PFSK-1 (cell line): ENCODE data around the gene SPIN1.

Experiments used
- SIN3A ChIP-seq: IDR thresholded peaks from 2 replicates; pipeline ENCODE4 v1.6.1; 2012; ENCODE audit warnings: mild to moderate bottlenecking, low read length, moderate library complexity, borderline replicate concordance; ENCODE audit not compliant: insufficient read depth
- TF ChIP-seq, protein P1 (sequence below), 2 experiments: IDR thresholded peaks; 2 replicates each; pipeline versions ENCODE4 v1.6.1 to v1.8.0; 2011 to 2012; ENCODE audit warnings: low read depth in 2 of 2, low read length in 2 of 2, control low read depth in 1 of 2, inconsistent platforms in 1 of 2, mild to moderate bottlenecking in 1 of 2, moderate library complexity in 1 of 2; ENCODE audit not compliant: insufficient read depth in 1 of 2

DNA sequence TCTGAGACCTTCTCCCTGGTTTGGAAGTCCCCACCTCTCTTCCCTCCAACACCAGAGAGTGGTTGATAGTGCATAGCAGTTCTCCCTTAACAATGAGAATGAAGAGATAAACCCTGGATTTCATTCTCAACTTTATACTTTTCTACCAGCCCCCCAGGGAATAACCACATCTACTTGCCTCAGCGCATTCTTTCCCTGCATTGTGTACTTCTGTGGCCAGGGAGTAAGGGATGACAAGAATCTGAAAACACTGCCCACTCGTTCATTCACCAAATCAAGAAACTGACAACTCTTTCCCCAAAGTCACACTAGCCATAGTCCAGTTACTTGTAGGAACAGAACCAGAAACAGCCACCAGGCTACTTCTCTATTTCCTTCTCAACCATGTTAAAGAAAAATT, 46.0 kb upstream of the SPIN1 start:
- TF ChIP-seq, protein P1, sequence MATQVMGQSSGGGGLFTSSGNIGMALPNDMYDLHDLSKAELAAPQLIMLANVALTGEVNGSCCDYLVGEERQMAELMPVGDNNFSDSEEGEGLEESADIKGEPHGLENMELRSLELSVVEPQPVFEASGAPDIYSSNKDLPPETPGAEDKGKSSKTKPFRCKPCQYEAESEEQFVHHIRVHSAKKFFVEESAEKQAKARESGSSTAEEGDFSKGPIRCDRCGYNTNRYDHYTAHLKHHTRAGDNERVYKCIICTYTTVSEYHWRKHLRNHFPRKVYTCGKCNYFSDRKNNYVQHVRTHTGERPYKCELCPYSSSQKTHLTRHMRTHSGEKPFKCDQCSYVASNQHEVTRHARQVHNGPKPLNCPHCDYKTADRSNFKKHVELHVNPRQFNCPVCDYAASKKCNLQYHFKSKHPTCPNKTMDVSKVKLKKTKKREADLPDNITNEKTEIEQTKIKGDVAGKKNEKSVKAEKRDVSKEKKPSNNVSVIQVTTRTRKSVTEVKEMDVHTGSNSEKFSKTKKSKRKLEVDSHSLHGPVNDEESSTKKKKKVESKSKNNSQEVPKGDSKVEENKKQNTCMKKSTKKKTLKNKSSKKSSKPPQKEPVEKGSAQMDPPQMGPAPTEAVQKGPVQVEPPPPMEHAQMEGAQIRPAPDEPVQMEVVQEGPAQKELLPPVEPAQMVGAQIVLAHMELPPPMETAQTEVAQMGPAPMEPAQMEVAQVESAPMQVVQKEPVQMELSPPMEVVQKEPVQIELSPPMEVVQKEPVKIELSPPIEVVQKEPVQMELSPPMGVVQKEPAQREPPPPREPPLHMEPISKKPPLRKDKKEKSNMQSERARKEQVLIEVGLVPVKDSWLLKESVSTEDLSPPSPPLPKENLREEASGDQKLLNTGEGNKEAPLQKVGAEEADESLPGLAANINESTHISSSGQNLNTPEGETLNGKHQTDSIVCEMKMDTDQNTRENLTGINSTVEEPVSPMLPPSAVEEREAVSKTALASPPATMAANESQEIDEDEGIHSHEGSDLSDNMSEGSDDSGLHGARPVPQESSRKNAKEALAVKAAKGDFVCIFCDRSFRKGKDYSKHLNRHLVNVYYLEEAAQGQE (IDR thresholded peaks at IDR 0.05; ENCODE audit: insufficient read depth in 1 of 2, low read depth in 2 of 2, low read length in 2 of 2), result no peak
- TF ChIP-seq SIN3A, result no peak
